Testis (tissue), 3 donors: ENCODE measurements around the gene DEK. TPM values are rescaled to one million over a fixed set of nuclear protein-coding genes. Genes with fewer than 3 reads are reported as not detected.

Experiments used
- DNase-seq: peaks from one replicate; pipeline ENCODE4 v3.0.0-alpha.2; 2019
- H3K27ac ChIP-seq, 2 donors: fragments of 200-600 bp; sonication (generic); one replicate each; pipeline ENCODE4 v1.5.1; 2019
- H3K27me3 ChIP-seq: fragments of 200-600 bp; sonication (generic); one replicate; pipeline ENCODE4 v1.5.1; 2019
- H3K36me3 ChIP-seq: fragments of 200-600 bp; sonication (generic); one replicate; pipeline ENCODE4 v1.5.1; 2017; ENCODE audit warnings: low read depth; ENCODE audit errors: missing control alignments
- H3K4me1 ChIP-seq: fragments of 200-600 bp; sonication (generic); one replicate; pipeline ENCODE4 v1.5.1; 2019
- H3K4me3 ChIP-seq, 2 donors: fragments of 200-600 bp; sonication (generic); one replicate each; pipeline ENCODE4 v1.5.1; 2017 to 2019
- H3K9me3 ChIP-seq: fragments of 200-600 bp; sonication (generic); one replicate; pipeline ENCODE4 v1.5.1; 2017
- CTCF ChIP-seq, 3 experiments: fragments of 450-650 bp in 2 of 3; fragments of 200-600 bp in 1 of 3; sonication (generic) in 1 of 3; IDR thresholded peaks; one replicate each; pipeline ENCODE4 v1.5.1; 2016 to 2019; ENCODE audit warnings: antibody characterized with exemption in 3 of 3, mild to moderate bottlenecking in 2 of 3, moderate library complexity in 1 of 3
- POLR2A ChIP-seq: fragments of 450-650 bp; IDR thresholded peaks from one replicate; pipeline ENCODE4 v1.6.1; 2017; ENCODE audit warnings: antibody characterized with exemption, mild to moderate bottlenecking, moderate library complexity
- WGBS, 2 donors: methylation state at CpG; one replicate each; pipeline ENCODE4 v1.1.5; 2018; 5-methylcytosine and 5-hydroxymethylcytosine counted together
- intact Hi-C: fragments of 100-400 bp; cut with DNase I; formaldehyde crosslinking; loops from one replicate; pipeline ENCODE4 v1.15.1; 2023; ENCODE audit warnings: low total_unique reads
- polyA plus RNA-seq: library from polyadenylated mRNA; stranded (reverse); fragments of 350-450 nt; fragmentation: Illumina TruSeq; extraction: RNeasy Lipid Tissue Mini Kit (QIAGEN cat#74804); gene quantifications from one replicate; pipeline ENCODE4 v1.2.3, GENCODE V29; 2014; ENCODE audit warnings: low read depth, low replicate concordance; ENCODE audit not compliant: insufficient read depth
- total RNA-seq, 2 donors: library from RNA; depleted of rRNA; stranded (reverse); fragments of >200 nt; gene quantifications; one replicate each; pipeline ENCODE4 v1.2.3, GENCODE V29; 2016

Gene DEK
- total and polyA plus RNA-seq, 3 donors from 2014 or later: 14.0 to 65.2 (median 53.8) TPM

GRCh38 chr6:18306977-18307376, 42.6 kb upstream of the DEK start:
- no peaks in the 10 kb centered on the region for H3K36me3 ChIP-seq
- TF ChIP-seq CTCF (IDR thresholded peaks at IDR 0.05): no peak
- TF ChIP-seq POLR2A: no peak
- H3K27me3 ChIP-seq: no peaks in the 10 kb centered on the region
- H3K27ac ChIP-seq: no peak overlapping the region
- WGBS, 2 donors: 81 to 96% methylated on average over 2 of the region's 2 CpGs
- no peak overlapping the region for H3K4me3 ChIP-seq
- no peak for DNase-seq
- no peaks in the 10 kb centered on the region for H3K9me3 ChIP-seq
- H3K4me1 ChIP-seq: no peaks in the 10 kb centered on the region
- intact Hi-C loops: no loop called here

GRCh38 chr6:18302561-18303439, 38.5 kb upstream of the DEK start:
- no peak for DNase-seq

GRCh38 chr6:18293076-18293904, 29.0 kb upstream of the DEK start:
- 68% methylated on average over 6 of the region's 6 CpGs for WGBS, 2 donors
- Histone ChIP-seq H3K9me3 (no peaks in the 10 kb centered on the region), H3K4me1 (no peaks in the 10 kb centered on the region), H3K36me3 (no peaks in the 10 kb centered on the region), H3K27ac (no peak overlapping the region), H3K4me3 (no peak overlapping the region), H3K27me3 (no peaks in the 10 kb centered on the region)
- DNase-seq: no peak
- TF ChIP-seq CTCF (IDR thresholded peaks at IDR 0.05): no peak
- no peak for TF ChIP-seq POLR2A
- intact Hi-C loops: no loop called here

More at GRCh38 chr6:18302561-18303439, 38.5 kb upstream of the DEK start:
- intact Hi-C loops: no loop called here
- Histone ChIP-seq H3K9me3 (no peaks in the 10 kb centered on the region), H3K27me3 (no peaks in the 10 kb centered on the region), H3K4me1 (no peaks in the 10 kb centered on the region), H3K4me3 (no peak overlapping the region), H3K27ac (no peak overlapping the region), H3K36me3 (no peaks in the 10 kb centered on the region)
- TF ChIP-seq CTCF (IDR thresholded peaks at IDR 0.05) (no peak), POLR2A (no peak)
- 87 to 88% methylated on average over 8 of the region's 8 CpGs for WGBS, 2 donors

- H3K9me3 ChIP-seq: no peaks in the 10 kb centered on the region
- no peaks in the 10 kb centered on the region for H3K36me3 ChIP-seq
- 53 to 92% methylated on average over 4 of the region's 4 CpGs for WGBS, 2 donors
- H3K27ac ChIP-seq: no peak overlapping the region
- H3K4me3 ChIP-seq: no peak overlapping the region
- DNase-seq: no peak
- H3K27me3 ChIP-seq: no peaks in the 10 kb centered on the region
- TF ChIP-seq POLR2A (no peak), CTCF (IDR thresholded peaks at IDR 0.05) (no peak)
- intact Hi-C loops: no loop called here
- no peaks in the 10 kb centered on the region for H3K4me1 ChIP-seq
These were observed 25.0 kb upstream of the DEK start for GRCh38 chr6:18289283-18289682.
